Keratinocyte (primary cell): ENCODE measurements around the gene BET1. TPM values are rescaled to one million over a fixed set of nuclear protein-coding genes. Genes with fewer than 3 reads are reported as not detected.

Experiments used
- DNase-seq: peaks from one replicate; pipeline ENCODE4 v3.0.0-alpha.2; 2011; ENCODE audit warnings: low read depth, missing footprints, low spot score
- FAIRE-seq: peaks from 2 replicates; lab custom pipeline; 2011; peaks lifted over from hg19 to GRCh38; lab: Jason Lieb, UNC
- H2AFZ ChIP-seq: 2 replicates; pipeline ENCODE4 v1.6.0; 2012; ENCODE audit warnings: low read length, control low read depth, inconsistent platforms; ENCODE audit not compliant: control insufficient read depth
- H3K27ac ChIP-seq: 2 replicates; pipeline ENCODE4 v1.5.1; 2011; ENCODE audit warnings: low read length; ENCODE audit not compliant: control insufficient read depth, insufficient read depth
- H3K27me3 ChIP-seq: 3 replicates; pipeline ENCODE4 v1.6.0; 2011; ENCODE audit warnings: low read length; ENCODE audit not compliant: control insufficient read depth, insufficient read depth; ENCODE audit errors: extremely low read depth
- H3K36me3 ChIP-seq, 2 experiments: 2 replicates in 1 of 2; 3 replicates in 1 of 2; pipeline ENCODE4 v1.5.1; 2011; ENCODE audit warnings: low read length in 2 of 2, mild to moderate bottlenecking in 1 of 2; ENCODE audit not compliant: control insufficient read depth in 2 of 2, insufficient read depth in 2 of 2; ENCODE audit errors: extremely low read depth in 1 of 2
- H3K4me1 ChIP-seq: 3 replicates; pipeline ENCODE4 v1.5.1; 2011; ENCODE audit warnings: low read length; ENCODE audit not compliant: control insufficient read depth, insufficient read depth; ENCODE audit errors: extremely low read depth
- H3K4me2 ChIP-seq: 3 replicates; pipeline ENCODE4 v1.6.0; 2011; ENCODE audit warnings: low read depth, low read length; ENCODE audit not compliant: control insufficient read depth, insufficient read depth; ENCODE audit errors: extremely low read depth
- H3K4me3 ChIP-seq, 3 experiments: fragments of 200-600 bp in 1 of 3; sonication (generic) in 1 of 3; 2 replicates in 2 of 3; 3 replicates in 1 of 3; pipeline ENCODE4 v1.5.1; 2011 to 2016; ENCODE audit warnings: low read length in 3 of 3, mild to moderate bottlenecking in 3 of 3, control low read depth in 2 of 3, inconsistent platforms in 1 of 3, low read depth in 1 of 3, mixed read lengths in 1 of 3, mixed run types in 1 of 3, moderate library complexity in 1 of 3; ENCODE audit not compliant: control insufficient read depth in 2 of 3, insufficient read depth in 2 of 3; ENCODE audit errors: extremely low read depth in 1 of 3
- H3K79me2 ChIP-seq: 2 replicates; pipeline ENCODE4 v1.6.0; 2012; ENCODE audit warnings: low read length; ENCODE audit not compliant: control insufficient read depth, insufficient read depth
- H3K9ac ChIP-seq: 3 replicates; pipeline ENCODE4 v1.6.0; 2011; ENCODE audit warnings: low read length; ENCODE audit not compliant: control insufficient read depth, insufficient read depth; ENCODE audit errors: extremely low read depth
- H3K9me1 ChIP-seq: 3 replicates; pipeline ENCODE4 v1.6.0; 2011; ENCODE audit warnings: low read length; ENCODE audit not compliant: control insufficient read depth, insufficient read depth; ENCODE audit errors: extremely low read depth
- H3K9me3 ChIP-seq: 2 replicates; pipeline ENCODE4 v1.5.1; 2012; ENCODE audit warnings: low read depth, low read length; ENCODE audit not compliant: control insufficient read depth
- H4K20me1 ChIP-seq: 3 replicates; pipeline ENCODE4 v1.6.0; 2011; ENCODE audit warnings: low read length; ENCODE audit not compliant: control insufficient read depth, insufficient read depth; ENCODE audit errors: extremely low read depth
- CTCF ChIP-seq, 3 experiments: IDR thresholded peaks in 1 of 3; conservative IDR thresholded peaks in 1 of 3; optimal IDR thresholded peaks in 1 of 3; 2 replicates in 2 of 3; 3 replicates in 1 of 3; pipeline versions ENCODE3 to v1.5.1; 2011; ENCODE audit warnings: low read length in 3 of 3, mild to moderate bottlenecking in 3 of 3, moderate library complexity in 2 of 3, control low read depth in 1 of 3, inconsistent platforms in 1 of 3; ENCODE audit not compliant: insufficient read depth in 2 of 3; ENCODE audit errors: extremely low read depth in 1 of 3
- EZH2 ChIP-seq: IDR thresholded peaks from one replicate; pipeline ENCODE4 v1.6.1; 2012; ENCODE audit warnings: inconsistent platforms, mild to moderate bottlenecking, low read length, moderate library complexity
- dilution Hi-C: fragments of 300-500 bp; cut with MboI; formaldehyde crosslinking; loops from one replicate; pipeline ENCODE4 v1.7.0; 2020; ENCODE audit warnings: low sequenced_read_pairs; ENCODE audit not compliant: extremely low pct_ligation_motif_present
- polyA plus RNA-seq, 5 experiments: library from polyadenylated mRNA; depleted of rRNA in 3 of 5; stranded (reverse) in 3 of 5; stranded (forward) in 1 of 5; unstranded in 1 of 5; fragments of >200 nt; gene quantifications; 1 replicate in 1 of 5; 2 replicates in 3 of 5; 3 replicates in 1 of 5; pipeline versions ENCODE4 v1.2.1 to v1.2.3, GENCODE V29; 2011 to 2012; ENCODE audit warnings: missing spikeins in 2 of 5, low read depth in 1 of 5, low replicate concordance in 1 of 5

The BET1 gene
- polyA plus RNA-seq, 1 donor (not counting 4 experiments of a cell fraction or from before 2014, with no cell fraction given) = 38.1 TPM

- no peak for DNase-seq
Observed at GRCh38 chr7:93985101-93985500, 19.1 kb downstream of the BET1 start.

GRCh38 chr7:93984024-93984423, 20.1 kb downstream of the BET1 start:
- H3K9me1 ChIP-seq = no peaks in the 10 kb centered on the region
- H3K36me3 ChIP-seq = no peaks in the 10 kb centered on the region
- H3K4me2 ChIP-seq = no peak overlapping the region
- H3K9ac ChIP-seq = no peak overlapping the region
- TF ChIP-seq CTCF (optimal IDR thresholded peaks at IDR 0.05 in 1 of 3, IDR thresholded peaks at IDR 0.05 in 1 of 3, conservative IDR thresholded peaks at IDR 0.05 in 1 of 3; ENCODE audit: extremely low read depth in 1 of 3, insufficient read depth in 2 of 3, low read length in 3 of 3) = no peak
- TF ChIP-seq EZH2 = no peak
- H3K4me1 ChIP-seq = no peaks in the 10 kb centered on the region
- H3K27ac ChIP-seq = no peak overlapping the region
- no peak overlapping the region for H3K4me3 ChIP-seq
- H4K20me1 ChIP-seq = no peaks in the 10 kb centered on the region
- no peak overlapping the region for H2AFZ ChIP-seq
- dilution Hi-C loops = no loop called here
- DNase-seq (no peak), FAIRE-seq (no peak)
- no peaks in the 10 kb centered on the region for H3K27me3 ChIP-seq
- H3K9me3 ChIP-seq = no peaks in the 10 kb centered on the region
- H3K79me2 ChIP-seq = no peaks in the 10 kb centered on the region

More at GRCh38 chr7:93985101-93985500, 19.1 kb downstream of the BET1 start:
- no peaks in the 10 kb centered on the region for H3K4me1 ChIP-seq
- no peak overlapping the region for H2AFZ ChIP-seq
- H3K4me3 ChIP-seq = no peak overlapping the region
- no peak overlapping the region for H3K4me2 ChIP-seq
- no peak for FAIRE-seq
- no peaks in the 10 kb centered on the region for H3K27me3 ChIP-seq
- dilution Hi-C loops = no loop called here
- no peaks in the 10 kb centered on the region for H3K36me3 ChIP-seq
- TF ChIP-seq EZH2 = no peak
- TF ChIP-seq CTCF (optimal IDR thresholded peaks at IDR 0.05 in 1 of 3, IDR thresholded peaks at IDR 0.05 in 1 of 3, conservative IDR thresholded peaks at IDR 0.05 in 1 of 3; ENCODE audit: extremely low read depth in 1 of 3, insufficient read depth in 2 of 3, low read length in 3 of 3) = no peak
- no peaks in the 10 kb centered on the region for H3K79me2 ChIP-seq
- no peaks in the 10 kb centered on the region for H3K9me3 ChIP-seq
- H3K9ac ChIP-seq = no peak overlapping the region
- no peaks in the 10 kb centered on the region for H4K20me1 ChIP-seq
- no peak overlapping the region for H3K27ac ChIP-seq
- no peaks in the 10 kb centered on the region for H3K9me1 ChIP-seq
